C4-2B (cell line): ENCODE results near the gene DDR1.

Experiments
- CTCF ChIP-seq: fragments of 450-650 bp; conservative IDR thresholded peaks from 2 replicates; pipeline ENCODE4 v1.5.1; 2017; ENCODE audit warnings: mild to moderate bottlenecking
- ZFX ChIP-seq: fragments of 450-650 bp; IDR thresholded peaks from 2 replicates; pipeline ENCODE4 v1.6.1; 2017

- TF ChIP-seq CTCF (no peak), ZFX (no peak)
Observed at GRCh38 chr6:30879684-30880427, 4.5 kb upstream of the DDR1 start.
